Measurements from ENCODE around the gene DHX35. TPM values are rescaled to one million over a fixed set of nuclear protein-coding genes. Genes with fewer than 3 reads are reported as not detected.
A peak's percentile ranks its signal among the peaks of the same experiment; 100 is the strongest.

Gene DHX35
- total and polyA plus RNA-seq, 2 of the 13 experiments (the other 11 are each of a cell fraction or from before 2014, with no cell fraction given): 25.8 to 28.7 TPM

- TF ChIP-seq ZNF639 (CRISPR knock-in tag; conservative IDR thresholded peaks at IDR 0.05) (no peak), BATF2 (CRISPR knock-in tag; IDR thresholded peaks at IDR 0.05) (0 out of 2 replicates have a peak, but pooled peaks have one; percentile 8), BORCS8-MEF2B (CRISPR knock-in tag; IDR thresholded peaks at IDR 0.05) (peak; percentile 43; the same call in 1 of the 2 replicates), SAP130 (CRISPR knock-in tag; IDR thresholded peaks at IDR 0.05; ENCODE audit: low read depth) (peak; percentile 18; the same call in 1 of the 2 replicates), ZNF550 (CRISPR knock-in tag; IDR thresholded peaks at IDR 0.05; ENCODE audit: borderline replicate concordance) (0 out of 2 replicates have a peak, but pooled peaks have one; percentile 60), ZBTB7B (CRISPR knock-in tag; IDR thresholded peaks at IDR 0.05) (0 out of 2 replicates have a peak, but pooled peaks have one; percentile 2), SIN3A (IDR thresholded peaks at IDR 0.05; ENCODE audit: borderline replicate concordance, low read depth, low read length) (peak; percentile 67; the same call in 1 of the 2 replicates), ZNF30 (CRISPR knock-in tag; IDR thresholded peaks at IDR 0.05) (no peak), ZNF772 (CRISPR knock-in tag; IDR thresholded peaks at IDR 0.05) (peak; percentile 40; the same call in 1 of the 2 replicates), ZNF124 (CRISPR knock-in tag; IDR thresholded peaks at IDR 0.05) (peak; percentile 12; the same call in 1 of the 2 replicates), EEA1 (CRISPR knock-in tag; IDR thresholded peaks at IDR 0.05; ENCODE audit: borderline replicate concordance) (0 out of 2 replicates have a peak, but pooled peaks have one; percentile 36), CREB1 (IDR thresholded peaks at IDR 0.05) (no peak), CREB1 (CRISPR knock-in tag; IDR thresholded peaks at IDR 0.05) (no peak), ZNF230 (CRISPR knock-in tag; IDR thresholded peaks at IDR 0.05) (no peak), KLF9 (CRISPR knock-in tag; IDR thresholded peaks at IDR 0.05; ENCODE audit: low read depth) (peak; percentile 79; the same call in 1 of the 2 replicates), ETV5 (CRISPR knock-in tag; IDR thresholded peaks at IDR 0.05; ENCODE audit: borderline replicate concordance) (no peak), NRL (CRISPR knock-in tag; IDR thresholded peaks at IDR 0.05; ENCODE audit: borderline replicate concordance) (0 out of 2 replicates have a peak, but pooled peaks have one; percentile 50), ZFP36L1 (CRISPR knock-in tag; IDR thresholded peaks at IDR 0.05) (0 out of 2 replicates have a peak, but pooled peaks have one; percentile 22)
- TF ChIP-seq, protein P1, sequence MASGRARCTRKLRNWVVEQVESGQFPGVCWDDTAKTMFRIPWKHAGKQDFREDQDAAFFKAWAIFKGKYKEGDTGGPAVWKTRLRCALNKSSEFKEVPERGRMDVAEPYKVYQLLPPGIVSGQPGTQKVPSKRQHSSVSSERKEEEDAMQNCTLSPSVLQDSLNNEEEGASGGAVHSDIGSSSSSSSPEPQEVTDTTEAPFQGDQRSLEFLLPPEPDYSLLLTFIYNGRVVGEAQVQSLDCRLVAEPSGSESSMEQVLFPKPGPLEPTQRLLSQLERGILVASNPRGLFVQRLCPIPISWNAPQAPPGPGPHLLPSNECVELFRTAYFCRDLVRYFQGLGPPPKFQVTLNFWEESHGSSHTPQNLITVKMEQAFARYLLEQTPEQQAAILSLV (CRISPR knock-in tag; IDR thresholded peaks at IDR 0.05; ENCODE audit: borderline replicate concordance): peak; percentile 66; the same call in 1 of the 2 replicates
- TF ChIP-seq, protein P2, sequence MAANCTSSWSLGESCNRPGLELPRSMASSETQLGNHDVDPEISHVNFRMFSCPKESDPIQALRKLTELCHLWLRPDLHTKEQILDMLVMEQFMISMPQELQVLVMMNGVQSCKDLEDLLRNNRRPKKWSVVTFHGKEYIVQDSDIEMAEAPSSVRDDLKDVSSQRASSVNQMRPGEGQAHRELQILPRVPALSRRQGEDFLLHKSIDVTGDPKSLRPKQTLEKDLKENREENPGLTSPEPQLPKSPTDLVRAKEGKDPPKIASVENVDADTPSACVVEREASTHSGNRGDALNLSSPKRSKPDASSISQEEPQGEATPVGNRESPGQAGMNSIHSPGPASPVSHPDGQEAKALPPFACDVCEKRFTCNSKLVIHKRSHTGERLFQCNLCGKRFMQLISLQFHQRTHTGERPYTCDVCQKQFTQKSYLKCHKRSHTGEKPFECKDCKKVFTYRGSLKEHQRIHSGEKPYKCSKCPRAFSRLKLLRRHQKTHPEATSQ (CRISPR knock-in tag; IDR thresholded peaks at IDR 0.05; ENCODE audit: borderline replicate concordance): no peak
These were observed 34.1 kb upstream of the DHX35 start (continued) for GRCh38 chr20:38927902-38928578.

Measured in HepG2 (cell line).